Hippocampal formation (tissue), 2 donors: ENCODE data around the gene CREBBP.
A peak's percentile ranks its signal among the peaks of the same experiment; 100 is the strongest.

Experiments
- DNase-seq, 2 donors: peaks; one replicate each; lab custom pipeline; 2025; lab: John Stamatoyannopoulos, UW

CREBBP gene

GRCh38 chr16:3767333-3767986 lies 113.1 kb downstream of the CREBBP start:
- DNase-seq: no peak

GRCh38 chr16:3766177-3766576 lies 114.3 kb downstream of the CREBBP start:
- no peak for DNase-seq

DNA sequence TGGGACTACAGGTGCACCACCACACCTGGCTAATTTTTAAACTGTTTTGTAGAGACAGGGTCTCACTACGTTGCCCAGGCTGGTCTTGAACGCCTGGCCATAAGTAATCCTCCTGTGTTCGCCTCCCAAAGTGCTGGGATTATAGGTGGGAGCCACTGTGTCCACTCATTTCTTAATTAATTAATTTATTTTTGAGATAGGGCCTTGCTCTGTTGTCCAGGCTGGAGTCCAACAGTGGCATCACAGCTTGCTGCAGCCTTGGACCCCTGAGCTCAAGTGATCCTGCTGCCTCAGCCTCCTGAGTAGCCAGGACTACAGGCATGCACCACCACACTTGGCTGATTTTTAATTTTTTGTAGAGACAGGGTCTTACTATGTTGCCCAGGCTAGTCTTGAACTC lies 116.1 kb downstream of the CREBBP start:
- no peak for DNase-seq

- DNase-seq: peak in 1 of 2 donors; percentile 11
Observed at GRCh38 chr16:3762107-3762750, 118.3 kb downstream of the CREBBP start.

DNA sequence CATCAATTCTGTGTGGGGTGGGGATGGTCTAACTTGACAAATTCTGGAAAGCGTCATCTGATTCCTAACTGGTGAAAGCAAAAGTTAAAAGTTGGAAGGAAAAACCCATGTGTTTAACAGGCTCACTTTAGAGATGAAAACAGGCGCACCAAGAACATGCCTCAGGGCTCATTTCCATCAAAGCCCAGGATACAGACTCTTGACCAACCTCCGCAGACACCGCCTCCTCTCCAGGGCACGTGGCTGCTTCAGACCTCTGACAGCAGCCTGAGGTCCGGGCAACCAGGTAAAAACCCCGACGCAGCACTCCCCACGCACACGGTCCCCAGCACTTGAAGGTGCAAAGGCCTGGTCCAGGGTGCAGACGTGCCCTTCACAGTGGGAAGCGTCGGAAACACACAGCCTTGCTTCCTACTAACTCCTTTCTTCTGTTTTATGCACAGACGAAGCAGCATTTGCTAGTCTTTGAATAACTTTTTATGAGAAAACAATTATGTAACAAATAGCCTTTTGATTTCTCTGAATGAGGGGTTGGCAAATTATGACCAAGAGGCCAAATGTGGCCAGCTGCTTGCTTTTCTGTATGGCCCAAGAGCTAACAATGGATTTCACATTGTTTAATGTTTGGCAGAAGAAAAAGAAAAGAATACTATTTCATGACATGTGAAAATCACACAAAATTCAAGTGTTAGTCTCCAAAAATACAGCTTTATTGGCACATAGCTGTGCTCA lies 119.0 kb downstream of the CREBBP start:
- DNase-seq: peak in 1 of 2 donors; percentile 57

DNA sequence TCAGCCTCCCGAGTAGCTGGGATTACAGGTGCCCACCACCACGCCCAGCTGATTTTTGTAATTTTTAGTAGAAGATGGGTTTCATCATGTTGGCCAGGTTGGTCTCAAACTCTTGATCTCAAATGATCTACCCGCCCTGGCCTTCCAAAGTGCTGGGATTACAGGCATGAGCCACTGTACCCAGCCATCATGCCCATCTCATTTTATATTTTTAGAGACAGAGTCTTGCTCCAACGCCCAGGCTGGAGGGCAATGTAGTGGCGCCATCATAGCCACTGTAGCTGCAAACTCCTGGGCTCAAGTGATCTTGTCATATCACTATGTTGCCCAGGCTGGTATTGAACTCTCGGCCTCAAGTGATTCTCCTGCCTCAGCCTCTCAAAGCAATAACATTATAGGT lies 120.0 kb downstream of the CREBBP start:
- DNase-seq: no peak

DNA sequence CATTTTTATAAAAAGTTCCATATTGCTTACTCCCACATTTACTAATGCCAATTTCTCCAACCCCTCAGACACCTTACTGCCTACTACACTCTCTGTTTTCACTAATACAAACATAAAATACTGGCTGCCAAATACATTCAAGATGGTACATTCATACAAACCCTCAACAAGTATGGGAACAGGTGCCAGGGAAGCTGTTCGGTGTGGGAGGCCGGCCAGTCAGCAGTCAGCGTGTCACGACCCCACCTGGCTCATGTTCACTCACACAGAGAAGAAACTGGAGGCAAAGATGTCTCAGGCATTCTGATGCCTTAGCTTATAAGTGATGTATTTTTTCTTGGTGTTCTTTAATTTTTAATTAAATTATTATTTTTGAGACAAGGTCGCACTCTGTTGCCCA lies 120.8 kb downstream of the CREBBP start:
- DNase-seq: no peak

GRCh38 chr16:3756113-3756512 lies 124.4 kb downstream of the CREBBP start:
- DNase-seq: no peak

- DNase-seq: no peak
Observed at GRCh38 chr16:3755249-3755648, 125.3 kb downstream of the CREBBP start.

DNA sequence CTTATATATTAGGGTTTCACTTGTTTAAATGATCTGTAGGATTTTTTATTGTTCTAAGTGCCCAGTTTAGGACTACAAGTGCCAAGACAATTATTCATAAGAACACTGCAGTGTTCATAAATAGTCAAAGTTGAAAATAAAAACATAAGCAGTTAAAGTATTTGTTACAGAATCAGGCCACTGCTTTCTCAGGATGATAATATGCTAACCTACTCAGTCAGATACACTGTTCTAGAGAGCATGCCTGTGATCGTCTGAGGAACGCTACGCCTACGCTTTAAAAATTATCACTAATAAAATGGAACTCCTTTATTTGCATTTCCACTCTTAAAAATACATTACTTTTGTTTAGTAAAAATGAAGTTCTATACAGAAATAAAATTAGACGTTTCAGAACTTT lies 125.7 kb downstream of the CREBBP start:
- DNase-seq: no peak

- DNase-seq: no peak
Observed at GRCh38 chr16:3754081-3754703, 126.3 kb downstream of the CREBBP start.

DNA sequence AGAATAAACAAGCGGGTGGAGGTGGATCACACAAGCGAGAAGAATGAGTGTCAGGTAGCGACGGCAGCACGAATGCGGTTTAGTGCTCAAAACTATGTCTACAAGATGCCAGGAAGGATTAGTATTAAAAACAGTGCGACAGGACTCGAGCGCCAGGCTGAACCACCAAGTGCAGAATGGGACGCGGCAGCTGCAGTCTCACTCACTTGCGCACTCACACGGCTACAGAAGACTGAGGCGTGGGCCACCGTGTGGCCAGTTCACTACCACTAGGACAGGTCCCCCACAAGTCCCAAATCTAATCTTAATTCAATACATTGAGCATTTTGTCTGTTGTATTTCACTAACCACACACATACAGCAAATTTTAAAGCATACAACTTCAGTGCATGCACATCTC lies 127.5 kb downstream of the CREBBP start:
- no peak for DNase-seq

- DNase-seq: no peak
Observed at GRCh38 chr16:3751878-3752277, 128.6 kb downstream of the CREBBP start.

- DNase-seq: no peak
Observed at GRCh38 chr16:3748307-3748706, 132.2 kb downstream of the CREBBP start.

GRCh38 chr16:3745751-3746355 lies 134.7 kb downstream of the CREBBP start:
- DNase-seq: no peak

DNA sequence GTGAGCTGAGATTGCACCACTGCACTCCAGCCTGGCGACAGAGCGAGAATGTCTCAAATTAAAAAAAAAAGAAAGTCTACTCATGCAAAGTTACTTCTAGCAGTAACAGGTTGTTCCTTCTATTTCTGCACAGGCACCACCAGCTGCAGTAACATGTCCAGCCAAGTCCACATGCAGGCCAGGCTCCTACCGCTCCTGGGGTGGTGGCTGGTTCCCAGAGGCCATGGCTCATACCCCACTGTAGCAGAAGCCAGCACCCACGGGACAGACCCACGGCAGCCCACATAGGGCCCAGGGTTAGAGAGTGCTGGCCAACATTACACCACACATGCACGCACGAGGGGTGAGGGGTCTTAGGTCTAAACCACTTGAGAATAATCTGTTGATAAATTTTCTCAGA lies 136.5 kb downstream of the CREBBP start:
- DNase-seq: no peak

DNA sequence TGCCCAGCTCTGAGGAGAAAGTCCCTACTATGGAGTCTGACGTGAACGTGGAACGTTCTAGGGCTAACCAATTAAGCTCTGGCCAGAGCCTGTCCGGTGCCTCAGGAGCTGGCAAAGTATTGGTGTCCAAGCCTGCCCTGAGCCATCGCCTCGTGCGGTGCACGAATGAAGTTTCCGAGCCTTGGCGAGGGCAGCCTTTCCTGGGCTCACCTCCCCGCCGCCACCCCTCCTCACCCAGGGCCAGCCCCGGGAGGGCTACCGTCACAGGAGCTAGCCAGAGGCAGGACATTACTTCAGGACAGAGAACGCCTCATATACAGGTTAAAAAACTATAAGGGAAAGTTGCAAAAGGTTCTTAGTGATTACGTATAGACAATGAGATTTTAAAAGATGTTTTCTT lies 139.6 kb downstream of the CREBBP start:
- no peak for DNase-seq

GRCh38 chr16:3740186-3740585 lies 140.3 kb downstream of the CREBBP start:
- no peak for DNase-seq

DNA sequence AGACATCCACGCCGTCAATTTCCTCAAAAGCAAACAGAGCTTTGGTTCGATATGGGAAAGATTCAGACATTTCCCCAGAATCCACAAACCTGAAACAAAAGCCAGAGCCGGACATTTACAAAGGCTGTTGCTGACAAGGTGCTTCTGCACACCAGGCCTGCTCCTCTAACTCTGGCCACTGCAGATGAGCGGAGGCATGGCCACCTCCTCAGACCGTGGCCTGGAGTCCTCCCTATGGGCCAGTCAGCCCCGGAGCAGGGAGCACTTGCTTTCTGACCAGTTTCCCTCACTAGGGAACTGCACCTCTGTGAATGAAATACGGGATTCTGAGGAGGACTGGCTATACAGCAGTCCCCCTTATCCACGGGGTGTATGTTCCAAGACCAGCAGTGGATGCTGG lies 140.9 kb downstream of the CREBBP start:
- DNase-seq: no peak

GRCh38 chr16:3738541-3738940 lies 142.0 kb downstream of the CREBBP start:
- no peak for DNase-seq

GRCh38 chr16:3738128-3738527 lies 142.4 kb downstream of the CREBBP start:
- DNase-seq: no peak

DNA sequence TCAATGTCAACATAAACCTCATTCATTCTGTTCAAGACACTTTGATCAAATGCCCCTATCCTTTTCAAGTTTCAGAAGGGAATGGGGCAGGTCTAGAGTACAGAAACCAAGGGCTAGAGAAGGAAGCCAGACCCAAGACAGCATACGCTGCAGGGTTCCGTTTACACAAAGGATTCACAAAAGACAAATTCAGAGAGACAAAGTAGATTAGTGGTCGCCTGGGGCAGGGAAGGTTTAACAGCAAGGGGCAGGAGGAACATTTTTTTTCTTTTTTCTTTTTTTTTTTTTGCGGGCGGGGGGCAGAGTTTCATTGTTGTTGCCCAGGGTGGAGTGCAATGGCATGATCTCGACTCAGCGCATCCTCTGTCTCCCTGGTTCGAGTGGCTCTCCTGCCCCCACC lies 143.3 kb downstream of the CREBBP start:
- no peak for DNase-seq
